H1 (cell line): ENCODE data around the gene LVRN. TPM values are rescaled to one million over a fixed set of nuclear protein-coding genes. Genes with fewer than 3 reads are reported as not detected.
"Not testable (repeated sequence)": the region's sequence is repeated elsewhere in the genome, so short reads cannot be mapped to it uniquely, and the experiment has no call there.

Experiments used
- CTCF ChIA-PET: fragments of 300-600 bp; sonication (Branson Sonifier 250); formaldehyde crosslinking; loops from one replicate; lab custom pipeline; 2021; ENCODE audit not compliant: partially characterized antibody; lab: Charles Lee
- POLR2A ChIA-PET: fragments of 300-600 bp; sonication (Branson Sonifier 250); formaldehyde crosslinking; loops from one replicate; lab custom pipeline; 2021; ENCODE audit warnings: inconsistent platforms; ENCODE audit not compliant: partially characterized antibody; lab: Charles Lee
- DNase-seq, 2 experiments: peaks; one replicate each; pipeline versions ENCODE4 v3.0.0 to v3.0.0-alpha.2; 2010 to 2022; ENCODE audit warnings: low spot score in 2 of 2, low read depth in 1 of 2, mixed read lengths in 1 of 2
- FAIRE-seq: peaks from 2 replicates; lab custom pipeline; 2011; peaks lifted over from hg19 to GRCh38; lab: Jason Lieb, UNC
- H2AFZ ChIP-seq: 2 replicates; pipeline ENCODE4 v1.8.1; 2012; ENCODE audit warnings: low read length, inconsistent platforms
- H2AK5ac ChIP-seq: 2 replicates; pipeline ENCODE4 v1.6.1; 2013; ENCODE audit warnings: low read depth, low read length
- H2BK120ac ChIP-seq: replicated peaks from 2 replicates; pipeline ENCODE3; 2013; ENCODE audit warnings: low read depth, low read length, inconsistent platforms
- H2BK12ac ChIP-seq: 2 replicates; pipeline ENCODE4 v1.6.1; 2013; ENCODE audit warnings: low read depth, low read length
- H2BK15ac ChIP-seq: 2 replicates; pipeline ENCODE4 v1.6.1; 2013; ENCODE audit warnings: low read length
- H2BK20ac ChIP-seq: 2 replicates; pipeline ENCODE4 v1.6.1; 2013; ENCODE audit warnings: low read length
- H2BK5ac ChIP-seq: 2 replicates; pipeline ENCODE4 v1.6.1; 2013; ENCODE audit warnings: low read depth, low read length
- H3K14ac ChIP-seq: 2 replicates; pipeline ENCODE4 v1.6.1; 2013; ENCODE audit warnings: inconsistent platforms; ENCODE audit not compliant: insufficient read length
- H3K18ac ChIP-seq: 2 replicates; pipeline ENCODE4 v1.6.1; 2013; ENCODE audit warnings: low read length; ENCODE audit errors: extremely low read depth
- H3K23ac ChIP-seq: 2 replicates; pipeline ENCODE4 v1.6.1; 2013; ENCODE audit warnings: inconsistent platforms; ENCODE audit not compliant: insufficient read length
- H3K23me2 ChIP-seq: 2 replicates; pipeline ENCODE4 v1.6.1; 2013; ENCODE audit warnings: low read depth, low read length
- H3K27ac ChIP-seq: 2 replicates; pipeline ENCODE4 v1.6.1; 2011; ENCODE audit warnings: low read depth, low read length, inconsistent platforms
- H3K27me3 ChIP-seq, 4 experiments: replicated peaks in 1 of 4; 1 replicate in 1 of 4; 2 replicates in 3 of 4; pipeline versions ENCODE4 v1.6.1 to v1.8.1; 2011 to 2013; ENCODE audit warnings: low read length in 3 of 4, mild to moderate bottlenecking in 3 of 4, inconsistent platforms in 2 of 4, mixed read lengths in 2 of 4, moderate library complexity in 1 of 4; ENCODE audit not compliant: control insufficient read depth in 3 of 4, insufficient read depth in 3 of 4; ENCODE audit errors: extremely low read depth in 1 of 4
- H3K36me3 ChIP-seq, 4 experiments: 2 replicates each; pipeline versions ENCODE4 v1.6.1 to v1.8.1; 2011 to 2013; ENCODE audit warnings: mild to moderate bottlenecking in 4 of 4, low read length in 3 of 4, moderate library complexity in 2 of 4, control low read depth in 1 of 4, inconsistent platforms in 1 of 4; ENCODE audit not compliant: insufficient read depth in 4 of 4, control insufficient read depth in 2 of 4
- H3K4ac ChIP-seq: replicated peaks from 2 replicates; pipeline ENCODE3; 2013; ENCODE audit warnings: low read length, low read depth, mixed read lengths, inconsistent platforms; ENCODE audit not compliant: insufficient read length
- H3K4me1 ChIP-seq, 4 experiments: replicated peaks in 1 of 4; 1 replicate in 1 of 4; 2 replicates in 3 of 4; pipeline versions ENCODE4 v1.6.1 to v1.8.1; 2011 to 2013; ENCODE audit warnings: low read length in 3 of 4, inconsistent platforms in 2 of 4, mixed read lengths in 1 of 4; ENCODE audit not compliant: insufficient read depth in 4 of 4, control insufficient read depth in 3 of 4
- H3K4me2 ChIP-seq, 2 experiments: 2 replicates each; pipeline versions ENCODE4 v1.6.1 to v1.8.1; 2011 to 2013; ENCODE audit warnings: low read depth in 2 of 2, low read length in 2 of 2, control low read depth in 1 of 2, inconsistent platforms in 1 of 2, mild to moderate bottlenecking in 1 of 2; ENCODE audit not compliant: insufficient read depth in 1 of 2
- H3K4me3 ChIP-seq, 4 experiments: fragments of 200-600, 300-600 bp in 1 of 4; sonication (generic), shearing (Covaris generic), sonication (Bioruptor Twin) in 1 of 4; 2 replicates each; pipeline versions ENCODE4 v1.5.1 to v1.8.1; 2011 to 2016; ENCODE audit warnings: low read length in 4 of 4, low read depth in 3 of 4, control low read depth in 2 of 4, inconsistent platforms in 2 of 4, mild to moderate bottlenecking in 2 of 4, mixed read lengths in 1 of 4, moderate library complexity in 1 of 4; ENCODE audit not compliant: insufficient read depth in 2 of 4; ENCODE audit errors: extremely low read depth in 1 of 4
- H3K56ac ChIP-seq: replicated peaks from 2 replicates; pipeline ENCODE3; 2013; ENCODE audit warnings: low read depth, mild to moderate bottlenecking, mixed read lengths, low read length, inconsistent platforms; ENCODE audit not compliant: insufficient read length
- H3K79me1 ChIP-seq: 2 replicates; pipeline ENCODE4 v1.6.1; 2013; ENCODE audit warnings: low read depth, low read length, control low read depth
- H3K79me2 ChIP-seq, 2 experiments: 2 replicates each; pipeline versions ENCODE4 v1.6.1 to v1.8.1; 2012 to 2013; ENCODE audit warnings: low read length in 2 of 2, mild to moderate bottlenecking in 2 of 2, inconsistent platforms in 1 of 2; ENCODE audit not compliant: insufficient read depth in 2 of 2, control insufficient read depth in 1 of 2
- H3K9ac ChIP-seq, 4 experiments: replicated peaks in 1 of 4; 1 replicate in 1 of 4; 2 replicates in 3 of 4; pipeline versions ENCODE4 v1.6.1 to v1.8.1; 2011 to 2013; ENCODE audit warnings: low read depth in 3 of 4, low read length in 3 of 4, control low read depth in 2 of 4, mild to moderate bottlenecking in 2 of 4, moderate library complexity in 2 of 4, inconsistent platforms in 1 of 4; ENCODE audit errors: extremely low read depth in 1 of 4
- H3K9me3 ChIP-seq, 2 experiments: 2 replicates each; pipeline versions ENCODE4 v1.6.1 to v1.8.1; 2012 to 2013; ENCODE audit warnings: mild to moderate bottlenecking in 2 of 2, moderate library complexity in 2 of 2, control low read depth in 1 of 2, inconsistent platforms in 1 of 2, low read depth in 1 of 2, low read length in 1 of 2, mixed read lengths in 1 of 2; ENCODE audit not compliant: insufficient read depth in 2 of 2
- H4K20me1 ChIP-seq, 2 experiments: replicated peaks in 1 of 2; 2 replicates each; pipeline versions ENCODE3 to v1.8.1; 2011 to 2013; ENCODE audit warnings: inconsistent platforms in 2 of 2, low read length in 2 of 2, mild to moderate bottlenecking in 1 of 2; ENCODE audit not compliant: insufficient read depth in 2 of 2, control insufficient read depth in 1 of 2
- H4K5ac ChIP-seq: 2 replicates; pipeline ENCODE4 v1.6.1; 2013; ENCODE audit warnings: low read length, low read depth, mixed read lengths, inconsistent platforms; ENCODE audit not compliant: insufficient read length
- H4K8ac ChIP-seq: 2 replicates; pipeline ENCODE4 v1.8.0; 2013; ENCODE audit warnings: mild to moderate bottlenecking, moderate library complexity, low read length, inconsistent platforms; ENCODE audit not compliant: insufficient read depth; ENCODE audit errors: extremely low read depth
- H4K91ac ChIP-seq: replicated peaks from 2 replicates; pipeline ENCODE3; 2013; ENCODE audit warnings: low read length, mixed read lengths, inconsistent platforms; ENCODE audit not compliant: insufficient read length
- WGBS, 2 experiments: shearing (Covaris generic) in 1 of 2; methylation state at CpG; one replicate each; pipeline versions ENCODE4 v1.1.6 to v1.1.7; 2013 to 2015; ENCODE audit warnings: low lambda C conversion rate in 2 of 2, mixed read lengths in 2 of 2, inconsistent platforms in 1 of 2, low coverage in 1 of 2, missing lambda C conversion rate in 1 of 2; ENCODE audit not compliant: insufficient replicate concordance in 2 of 2, insufficient coverage in 1 of 2, insufficient read length in 1 of 2; ENCODE audit errors: extremely low coverage in 1 of 2, missing lambda C conversion rate in 1 of 2; 5-methylcytosine and 5-hydroxymethylcytosine counted together
- polyA plus RNA-seq, 7 experiments: library from polyadenylated mRNA; depleted of rRNA in 3 of 7; stranded (reverse) in 5 of 7; unstranded in 2 of 7; fragments of >200 nt in 5 of 7; fragments of 200-250 nt in 2 of 7; gene quantifications; 1 replicate in 5 of 7; 2 replicates in 1 of 7; 4 replicates in 1 of 7; pipeline versions ENCODE4 v1.2.1 to v1.2.3, GENCODE V29; 2011 to 2013; ENCODE audit warnings: missing spikeins in 2 of 7, mixed read lengths in 2 of 7
- total RNA-seq: library from RNA; stranded (reverse); fragmentation: NEBNext Ultra II Directional; extraction: Animal tissue kit (Norgen Biotek cat#: 25700); gene quantifications from 2 replicates; pipeline ENCODE4 v1.2.1, GENCODE V29; 2021

The LVRN gene
- total and polyA plus RNA-seq, 2 of the 8 experiments (the other 6 are each of a cell fraction or from before 2014, with no cell fraction given): 0.08 to 0.09 TPM

- H3K4ac ChIP-seq, H3K27ac ChIP-seq, H3K4me3 ChIP-seq, H4K91ac ChIP-seq, POLR2A ChIA-PET, H4K8ac ChIP-seq, H3K79me2 ChIP-seq, H3K36me3 ChIP-seq, H2AFZ ChIP-seq, H4K5ac ChIP-seq, FAIRE-seq, H3K23me2 ChIP-seq, H2BK5ac ChIP-seq, DNase-seq, H2BK20ac ChIP-seq, H4K20me1 ChIP-seq, H3K9ac ChIP-seq, H3K4me1 ChIP-seq, H3K56ac ChIP-seq, H2BK120ac ChIP-seq, H3K4me2 ChIP-seq, H3K23ac ChIP-seq, H3K18ac ChIP-seq, H2AK5ac ChIP-seq, H3K9me3 ChIP-seq, H3K14ac ChIP-seq, H2BK12ac ChIP-seq, H3K27me3 ChIP-seq, H3K79me1 ChIP-seq, H2BK15ac ChIP-seq: not testable (repeated sequence)
- 86% methylated on average over 12 of the region's 12 CpGs; no CpG with 5 or more reads in 1 of the 2 experiments for WGBS, 2 experiments
- CTCF ChIA-PET: interaction anchor here (1.3 kb wide), 1 partner anchor 13 kb away, joined by 4 read pairs; no protein-coding TSS in a partner anchor
Measured at GRCh38 chr5:115928578-115929407, 33.5 kb upstream of the LVRN start.

GRCh38 chr5:115930171-115930570 lies 32.1 kb upstream of the LVRN start:
- H3K27ac ChIP-seq, H3K23ac ChIP-seq, FAIRE-seq, H3K4me3 ChIP-seq, H3K4me2 ChIP-seq, H3K56ac ChIP-seq, H3K27me3 ChIP-seq, H3K23me2 ChIP-seq, H3K4ac ChIP-seq, H2AFZ ChIP-seq, POLR2A ChIA-PET, H3K9ac ChIP-seq, H2BK20ac ChIP-seq, H3K79me2 ChIP-seq, H2BK120ac ChIP-seq, H2AK5ac ChIP-seq, H2BK15ac ChIP-seq, H3K4me1 ChIP-seq, H3K79me1 ChIP-seq, H3K9me3 ChIP-seq, CTCF ChIA-PET, H4K91ac ChIP-seq, H3K14ac ChIP-seq, H2BK5ac ChIP-seq, H4K8ac ChIP-seq, H2BK12ac ChIP-seq, H4K20me1 ChIP-seq, H4K5ac ChIP-seq, DNase-seq, H3K36me3 ChIP-seq, H3K18ac ChIP-seq: not testable (repeated sequence)
- 92% methylated on average over 17 of the region's 17 CpGs; no CpG with 5 or more reads in 1 of the 2 experiments for WGBS, 2 experiments
